ENCODE results near the gene ZNF592.
A peak's percentile ranks its signal among the peaks of the same experiment; 100 is the strongest.

The ZNF592 gene, protein sequence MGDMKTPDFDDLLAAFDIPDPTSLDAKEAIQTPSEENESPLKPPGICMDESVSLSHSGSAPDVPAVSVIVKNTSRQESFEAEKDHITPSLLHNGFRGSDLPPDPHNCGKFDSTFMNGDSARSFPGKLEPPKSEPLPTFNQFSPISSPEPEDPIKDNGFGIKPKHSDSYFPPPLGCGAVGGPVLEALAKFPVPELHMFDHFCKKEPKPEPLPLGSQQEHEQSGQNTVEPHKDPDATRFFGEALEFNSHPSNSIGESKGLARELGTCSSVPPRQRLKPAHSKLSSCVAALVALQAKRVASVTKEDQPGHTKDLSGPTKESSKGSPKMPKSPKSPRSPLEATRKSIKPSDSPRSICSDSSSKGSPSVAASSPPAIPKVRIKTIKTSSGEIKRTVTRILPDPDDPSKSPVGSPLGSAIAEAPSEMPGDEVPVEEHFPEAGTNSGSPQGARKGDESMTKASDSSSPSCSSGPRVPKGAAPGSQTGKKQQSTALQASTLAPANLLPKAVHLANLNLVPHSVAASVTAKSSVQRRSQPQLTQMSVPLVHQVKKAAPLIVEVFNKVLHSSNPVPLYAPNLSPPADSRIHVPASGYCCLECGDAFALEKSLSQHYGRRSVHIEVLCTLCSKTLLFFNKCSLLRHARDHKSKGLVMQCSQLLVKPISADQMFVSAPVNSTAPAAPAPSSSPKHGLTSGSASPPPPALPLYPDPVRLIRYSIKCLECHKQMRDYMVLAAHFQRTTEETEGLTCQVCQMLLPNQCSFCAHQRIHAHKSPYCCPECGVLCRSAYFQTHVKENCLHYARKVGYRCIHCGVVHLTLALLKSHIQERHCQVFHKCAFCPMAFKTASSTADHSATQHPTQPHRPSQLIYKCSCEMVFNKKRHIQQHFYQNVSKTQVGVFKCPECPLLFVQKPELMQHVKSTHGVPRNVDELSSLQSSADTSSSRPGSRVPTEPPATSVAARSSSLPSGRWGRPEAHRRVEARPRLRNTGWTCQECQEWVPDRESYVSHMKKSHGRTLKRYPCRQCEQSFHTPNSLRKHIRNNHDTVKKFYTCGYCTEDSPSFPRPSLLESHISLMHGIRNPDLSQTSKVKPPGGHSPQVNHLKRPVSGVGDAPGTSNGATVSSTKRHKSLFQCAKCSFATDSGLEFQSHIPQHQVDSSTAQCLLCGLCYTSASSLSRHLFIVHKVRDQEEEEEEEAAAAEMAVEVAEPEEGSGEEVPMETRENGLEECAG (N-terminal part only)
- long read RNA-seq, full-length matches to known transcripts, result 10 of 50 reads
- long read RNA-seq, partial matches to known transcripts, result 20 of 50 reads
- long read RNA-seq, other reads (novel, unspliced or antisense), result 20 of 50 reads

DNA sequence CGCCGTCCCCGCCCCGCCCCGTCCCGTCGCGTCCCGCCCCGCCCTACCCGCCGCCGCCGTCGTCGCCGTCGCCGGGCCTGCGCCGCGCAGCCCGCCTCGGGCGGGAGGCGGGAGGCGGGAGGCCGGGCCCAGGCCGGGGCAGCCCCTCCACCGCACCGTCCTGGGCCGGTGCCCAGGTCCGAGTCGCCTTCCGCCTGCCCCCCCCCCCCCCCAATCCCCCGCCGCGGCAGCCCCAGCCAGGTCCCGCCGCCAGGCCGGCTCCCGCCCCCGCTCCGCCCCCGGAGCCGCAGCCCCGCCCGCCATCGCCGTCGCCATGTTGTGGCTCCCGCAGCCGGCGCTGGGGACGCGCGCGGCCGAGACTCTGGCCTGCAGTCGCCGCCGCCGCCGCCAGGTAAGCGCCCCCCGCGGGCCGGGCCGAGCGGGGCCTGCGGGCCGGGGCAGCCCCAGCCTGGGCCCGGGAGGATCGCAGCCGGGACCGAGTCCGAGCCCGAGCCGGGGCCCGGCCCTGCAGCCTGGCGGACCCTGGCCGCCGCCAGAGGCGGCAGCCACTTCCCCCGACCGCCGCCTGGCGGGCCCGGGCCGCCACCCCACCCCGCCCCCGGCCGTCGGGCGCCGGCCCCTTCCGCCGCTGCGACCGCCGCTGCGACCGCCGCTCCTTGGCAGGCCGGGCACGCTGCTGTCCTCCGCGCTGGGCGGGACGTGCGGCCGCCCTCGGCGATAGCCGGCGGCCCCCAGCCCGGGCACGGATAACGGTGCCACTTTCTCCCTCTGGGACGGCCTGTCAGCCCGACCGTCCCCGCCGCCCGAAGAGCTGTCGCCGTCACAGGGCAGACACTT is at the start of gene ZNF592:
Gene ZNF592 (plus strand): TSS at position 319 of the 837 bp plus-strand sequence. CDS start 34,084 bp downstream, outside the sequence.
- H3K27ac ChIP-seq (replicated peaks), result peak within 1 kb of the TSS; percentile 89
- no peaks in the 10 kb centered on the region for H3K27me3 ChIP-seq (ENCODE audit: insufficient read depth, poor library complexity, severe bottlenecking)
- peak within 1 kb of the TSS; percentile 91 for H3K4me3 ChIP-seq (replicated peaks; ENCODE audit: insufficient read depth, low read length)
- TF ChIP-seq GABPA (IDR thresholded peaks at IDR 0.05; ENCODE audit: low read depth) (no peak), POLR2AphosphoS5 (IDR thresholded peaks at IDR 0.05; ENCODE audit: low read depth) (no peak), SPI1 (IDR thresholded peaks at IDR 0.05; ENCODE audit: borderline replicate concordance, low read depth) (no peak), REST (IDR thresholded peaks at IDR 0.05; ENCODE audit: insufficient replicate concordance, low read depth) (no peak), CTCF (IDR thresholded peaks at IDR 0.05; ENCODE audit: insufficient read depth, low read length) (no peak)
- peak in 1 of 2 experiments; percentile 68 for DNase-seq (ENCODE audit: low read depth in 1 of 2, low spot score in 1 of 2)

- Histone ChIP-seq H3K4me3 (replicated peaks; ENCODE audit: insufficient read depth, low read length) (no peak overlapping the region), H3K27me3 (ENCODE audit: insufficient read depth, poor library complexity, severe bottlenecking) (no peaks in the 10 kb centered on the region), H3K27ac (replicated peaks) (no peak overlapping the region)
- no peak for DNase-seq (ENCODE audit: low read depth in 1 of 2, low spot score in 1 of 2)
- TF ChIP-seq SPI1 (IDR thresholded peaks at IDR 0.05; ENCODE audit: borderline replicate concordance, low read depth) (no peak), POLR2AphosphoS5 (IDR thresholded peaks at IDR 0.05; ENCODE audit: low read depth) (no peak), CTCF (IDR thresholded peaks at IDR 0.05; ENCODE audit: insufficient read depth, low read length) (no peak), REST (IDR thresholded peaks at IDR 0.05; ENCODE audit: insufficient replicate concordance, low read depth) (no peak)
These were observed 48.7 kb upstream of the ZNF592 start for GRCh38 chr15:84699538-84700191.

Measured in HL-60 (cell line).